ENCODE results near the gene FBXW10B.

DNA sequence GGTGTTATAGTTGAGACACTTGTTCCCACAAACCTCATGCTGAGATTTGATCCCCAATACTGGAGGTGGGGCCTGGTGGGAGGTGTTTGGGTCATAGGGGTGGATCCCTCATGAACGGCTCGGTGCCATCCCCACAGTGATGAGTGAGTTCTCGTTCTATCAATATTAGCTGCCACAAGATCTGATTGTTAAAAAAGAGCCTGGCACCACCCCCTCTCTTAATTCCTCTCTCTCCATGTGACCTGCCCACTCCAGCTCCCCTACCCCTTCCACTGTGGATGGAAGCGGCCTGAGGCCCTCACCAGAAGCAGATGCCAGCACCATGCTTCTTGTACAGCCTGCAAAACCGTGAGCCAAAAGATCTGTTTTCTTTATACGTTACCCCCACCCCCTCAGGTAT, 33.5 kb upstream of the FBXW10B start:
- TF ChIP-seq CTCF (IDR thresholded peaks at IDR 0.05; ENCODE audit: low read length): no peak
- no peak for TF ChIP-seq EZH2 (IDR thresholded peaks at IDR 0.05; ENCODE audit: borderline replicate concordance, low read length)

All from OCI-LY1 (cell line).